22Rv1 (cell line): ENCODE measurements around the gene NTRK3.

ENCODE experiments used
- H3K27ac ChIP-seq: fragments of 450-650 bp; 2 replicates; pipeline ENCODE4 v1.5.1; 2017
- ZFX ChIP-seq: fragments of 450-650 bp; IDR thresholded peaks from 2 replicates; pipeline ENCODE4 v1.6.1; 2017; ENCODE audit warnings: antibody characterized with exemption, borderline replicate concordance
- TF ChIP-seq, protein P1 (sequence below): fragments of 450-650 bp; IDR thresholded peaks from 2 replicates; pipeline ENCODE4 v1.5.1; 2017; ENCODE audit warnings: mild to moderate bottlenecking

NTRK3 gene

DNA sequence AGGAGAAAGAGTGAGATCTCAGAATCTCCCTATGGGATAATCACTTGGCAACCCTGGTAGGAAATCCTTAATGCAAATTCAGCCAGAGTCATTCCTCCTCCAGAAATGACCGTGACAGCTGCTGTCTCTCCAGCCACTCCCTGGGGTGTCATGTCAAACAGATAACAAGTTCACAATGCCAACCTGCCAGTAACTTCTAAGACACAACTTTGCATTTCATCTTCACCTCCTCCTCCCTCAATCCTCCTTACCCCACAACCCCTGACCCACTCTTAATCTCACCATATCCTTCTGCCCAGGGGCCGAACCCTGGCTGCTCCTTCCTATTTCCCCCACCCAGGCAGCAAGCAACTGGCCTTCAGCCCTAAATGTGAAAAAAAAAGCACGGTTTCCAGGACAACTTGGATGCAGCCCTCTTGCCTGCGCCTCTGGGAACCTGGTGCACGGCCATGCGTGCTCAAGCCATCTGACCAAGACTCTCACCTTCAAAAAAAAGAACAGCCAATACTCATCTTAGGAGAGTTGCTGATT lies 166.0 kb downstream of the NTRK3 start:
- no peak overlapping the region for H3K27ac ChIP-seq
- TF ChIP-seq ZFX: no peak
- TF ChIP-seq, protein P1, sequence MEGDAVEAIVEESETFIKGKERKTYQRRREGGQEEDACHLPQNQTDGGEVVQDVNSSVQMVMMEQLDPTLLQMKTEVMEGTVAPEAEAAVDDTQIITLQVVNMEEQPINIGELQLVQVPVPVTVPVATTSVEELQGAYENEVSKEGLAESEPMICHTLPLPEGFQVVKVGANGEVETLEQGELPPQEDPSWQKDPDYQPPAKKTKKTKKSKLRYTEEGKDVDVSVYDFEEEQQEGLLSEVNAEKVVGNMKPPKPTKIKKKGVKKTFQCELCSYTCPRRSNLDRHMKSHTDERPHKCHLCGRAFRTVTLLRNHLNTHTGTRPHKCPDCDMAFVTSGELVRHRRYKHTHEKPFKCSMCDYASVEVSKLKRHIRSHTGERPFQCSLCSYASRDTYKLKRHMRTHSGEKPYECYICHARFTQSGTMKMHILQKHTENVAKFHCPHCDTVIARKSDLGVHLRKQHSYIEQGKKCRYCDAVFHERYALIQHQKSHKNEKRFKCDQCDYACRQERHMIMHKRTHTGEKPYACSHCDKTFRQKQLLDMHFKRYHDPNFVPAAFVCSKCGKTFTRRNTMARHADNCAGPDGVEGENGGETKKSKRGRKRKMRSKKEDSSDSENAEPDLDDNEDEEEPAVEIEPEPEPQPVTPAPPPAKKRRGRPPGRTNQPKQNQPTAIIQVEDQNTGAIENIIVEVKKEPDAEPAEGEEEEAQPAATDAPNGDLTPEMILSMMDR: no peak

GRCh38 chr15:88089731-88090130 lies 166.8 kb downstream of the NTRK3 start:
- TF ChIP-seq ZFX: no peak
- TF ChIP-seq, protein P1: no peak
- H3K27ac ChIP-seq: no peak overlapping the region

DNA sequence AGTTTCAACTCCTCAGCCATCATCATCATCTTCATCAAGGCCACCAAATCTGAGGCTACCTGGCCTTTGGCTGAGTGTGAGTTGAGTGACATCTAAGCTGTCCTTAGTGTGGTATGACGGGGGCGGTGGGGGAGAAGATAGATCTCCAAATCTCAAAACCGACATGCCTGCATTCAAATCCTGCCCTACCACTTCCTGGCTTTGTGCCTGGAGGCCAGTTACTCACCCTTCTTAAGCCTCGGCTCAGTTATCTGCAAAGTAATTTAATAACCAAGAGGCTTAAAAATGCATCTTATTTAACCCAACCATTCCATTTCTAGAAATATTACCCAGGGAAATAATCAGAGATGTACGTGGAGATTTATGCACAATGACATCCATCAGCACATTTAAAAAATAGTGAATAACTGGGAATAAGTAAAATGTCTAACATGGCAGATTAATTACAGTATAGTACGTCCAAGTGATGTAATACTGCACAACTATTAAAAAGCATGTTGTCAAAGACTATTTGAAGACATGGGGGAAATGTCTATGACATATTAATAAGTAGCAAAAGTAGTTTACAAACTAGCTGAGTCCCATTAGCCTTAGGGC lies 167.4 kb downstream of the NTRK3 start:
- H3K27ac ChIP-seq: no peak overlapping the region
- TF ChIP-seq, protein P1: no peak
- TF ChIP-seq ZFX: no peak

- TF ChIP-seq ZFX: no peak
- TF ChIP-seq, protein P1: no peak
- H3K27ac ChIP-seq: no peak overlapping the region
Observed at GRCh38 chr15:88083811-88084760, 172.5 kb downstream of the NTRK3 start.

DNA sequence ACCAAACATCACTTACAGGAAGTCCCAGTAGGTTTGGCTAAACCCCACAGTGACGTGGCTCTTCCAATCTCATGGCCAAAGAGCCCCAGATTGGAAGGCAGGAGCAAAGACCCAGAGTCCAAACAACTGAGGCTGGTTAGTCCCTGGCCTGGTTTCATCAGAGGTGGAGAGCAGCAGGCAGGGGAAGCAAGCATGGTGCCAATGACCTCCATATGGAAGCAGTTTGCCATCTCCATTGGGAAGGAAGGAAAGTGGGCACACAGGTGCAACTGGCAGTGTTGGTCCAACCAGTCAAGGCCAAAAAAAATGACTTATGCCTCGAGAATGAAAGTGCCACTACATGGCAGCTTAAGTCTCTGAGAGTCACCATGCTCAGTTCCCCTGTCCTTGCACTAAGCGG lies 175.9 kb downstream of the NTRK3 start:
- no peak overlapping the region for H3K27ac ChIP-seq
- TF ChIP-seq, protein P1: no peak

GRCh38 chr15:88077296-88078020 lies 179.1 kb downstream of the NTRK3 start:
- TF ChIP-seq, protein P1: no peak
- no peak for TF ChIP-seq ZFX

More at GRCh38 chr15:88077296-88078020, 179.1 kb downstream of the NTRK3 start:
- H3K27ac ChIP-seq: no peak overlapping the region
